ENCODE data around the gene STK4.
A peak's percentile ranks its signal among the peaks of the same experiment; 100 is the strongest.

The STK4 gene

DNA sequence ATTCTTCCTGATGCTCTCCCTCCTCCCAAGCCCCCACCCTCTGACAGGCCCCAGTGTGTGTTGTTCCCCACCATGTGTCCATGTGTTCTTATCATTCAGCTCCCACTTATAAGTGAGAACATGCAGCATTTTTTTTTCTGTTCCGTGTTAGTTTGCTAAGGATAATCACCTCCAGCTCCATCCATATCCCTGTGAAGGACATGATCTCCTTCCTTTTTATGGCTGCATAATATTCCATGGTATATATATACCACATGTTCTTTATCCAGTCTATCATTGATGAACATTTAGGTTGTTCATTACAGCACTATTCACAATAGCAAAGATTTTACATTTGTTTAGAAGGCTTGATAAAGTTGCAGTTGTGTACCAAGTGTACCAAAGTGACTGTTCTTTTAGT is 76.7 kb downstream of the STK4 start:
- DNase-seq (ENCODE audit: low read depth): no peak
- no peak overlapping the region for H3K4me3 ChIP-seq (ENCODE audit: low read depth, low read length)
- TF ChIP-seq, protein P1, sequence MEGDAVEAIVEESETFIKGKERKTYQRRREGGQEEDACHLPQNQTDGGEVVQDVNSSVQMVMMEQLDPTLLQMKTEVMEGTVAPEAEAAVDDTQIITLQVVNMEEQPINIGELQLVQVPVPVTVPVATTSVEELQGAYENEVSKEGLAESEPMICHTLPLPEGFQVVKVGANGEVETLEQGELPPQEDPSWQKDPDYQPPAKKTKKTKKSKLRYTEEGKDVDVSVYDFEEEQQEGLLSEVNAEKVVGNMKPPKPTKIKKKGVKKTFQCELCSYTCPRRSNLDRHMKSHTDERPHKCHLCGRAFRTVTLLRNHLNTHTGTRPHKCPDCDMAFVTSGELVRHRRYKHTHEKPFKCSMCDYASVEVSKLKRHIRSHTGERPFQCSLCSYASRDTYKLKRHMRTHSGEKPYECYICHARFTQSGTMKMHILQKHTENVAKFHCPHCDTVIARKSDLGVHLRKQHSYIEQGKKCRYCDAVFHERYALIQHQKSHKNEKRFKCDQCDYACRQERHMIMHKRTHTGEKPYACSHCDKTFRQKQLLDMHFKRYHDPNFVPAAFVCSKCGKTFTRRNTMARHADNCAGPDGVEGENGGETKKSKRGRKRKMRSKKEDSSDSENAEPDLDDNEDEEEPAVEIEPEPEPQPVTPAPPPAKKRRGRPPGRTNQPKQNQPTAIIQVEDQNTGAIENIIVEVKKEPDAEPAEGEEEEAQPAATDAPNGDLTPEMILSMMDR (conservative IDR thresholded peaks at IDR 0.05; ENCODE audit: low read depth, low read length): no peak

DNA sequence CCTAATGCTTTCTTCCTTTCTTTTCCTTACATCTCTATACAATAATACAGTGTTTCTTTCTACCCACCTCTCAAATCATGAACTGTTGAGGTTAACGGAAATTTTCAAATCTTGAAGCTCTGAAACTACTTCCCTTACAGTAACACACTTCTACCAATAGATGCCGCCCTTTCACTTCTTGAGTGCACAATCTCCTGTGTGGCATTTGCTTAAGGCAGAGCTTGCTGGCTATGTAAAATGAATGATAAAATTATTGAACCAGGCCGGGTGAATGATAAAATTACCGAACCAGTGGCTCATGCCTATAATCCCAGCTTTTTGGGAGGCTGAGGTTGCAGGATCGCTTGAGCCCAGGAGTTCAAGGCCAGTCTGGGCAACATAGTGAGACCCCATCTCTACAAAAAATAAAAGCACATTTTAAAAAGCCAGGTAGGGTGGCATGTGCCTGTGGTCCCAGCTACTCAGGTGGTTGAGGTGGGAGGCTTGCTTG is 77.8 kb downstream of the STK4 start:
- no peak overlapping the region for H3K4me3 ChIP-seq (ENCODE audit: low read depth, low read length)
- DNase-seq (ENCODE audit: low read depth): peak; percentile 93
- TF ChIP-seq, protein P1 (conservative IDR thresholded peaks at IDR 0.05; ENCODE audit: low read depth, low read length): peak; percentile 89

DNA sequence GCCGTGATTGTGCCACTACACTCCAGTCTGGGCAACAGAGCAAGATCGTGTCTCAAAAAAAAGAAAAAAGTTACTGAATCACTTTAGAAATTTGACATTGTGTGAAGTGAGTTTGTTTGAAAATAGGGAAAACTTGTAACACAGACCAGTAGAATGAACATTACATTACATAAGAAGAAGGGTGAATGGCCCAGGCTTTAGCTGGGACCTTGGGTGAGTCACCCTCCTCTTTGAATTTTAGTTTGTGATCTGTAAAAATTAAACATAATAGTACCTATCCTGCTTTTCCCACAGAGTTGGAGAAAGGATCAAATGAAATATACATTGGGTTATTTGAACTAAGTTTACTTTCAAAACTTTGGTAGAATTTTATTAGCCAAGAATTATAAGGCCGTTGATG is 78.3 kb downstream of the STK4 start:
- TF ChIP-seq, protein P1 (conservative IDR thresholded peaks at IDR 0.05; ENCODE audit: low read depth, low read length): no peak
- no peak for DNase-seq (ENCODE audit: low read depth)

DNA sequence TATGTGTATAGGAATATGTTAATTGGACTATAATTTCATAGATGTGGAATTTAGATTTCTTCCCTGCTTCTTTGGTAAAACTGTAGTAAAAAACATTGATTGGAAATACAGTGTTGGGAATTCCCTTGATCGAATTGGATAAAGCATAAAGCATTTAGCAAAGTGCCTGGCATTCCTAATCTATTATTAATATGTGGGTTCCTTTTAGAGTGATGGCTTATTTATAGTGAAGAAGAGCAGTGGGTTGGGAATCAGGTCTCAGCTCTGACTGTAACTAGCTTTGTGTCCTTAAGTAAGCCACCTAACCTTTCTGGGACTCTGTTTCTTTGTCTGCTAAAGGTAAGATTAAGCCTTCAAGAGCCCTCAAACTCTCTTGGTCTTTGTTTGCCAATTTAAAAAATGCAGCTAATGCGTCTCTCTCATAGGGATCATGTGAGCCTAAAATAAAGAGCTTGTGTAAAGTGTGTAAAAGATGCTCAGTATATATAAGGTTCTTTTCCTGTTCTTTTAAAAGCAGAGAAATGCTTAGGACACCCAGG is 81.3 kb downstream of the STK4 start:
- no peak for DNase-seq (ENCODE audit: low read depth)
- H3K4me3 ChIP-seq (ENCODE audit: low read depth, low read length): no peak overlapping the region
- TF ChIP-seq, protein P1 (conservative IDR thresholded peaks at IDR 0.05; ENCODE audit: low read depth, low read length): no peak

More for the DNA sequence above, 78.3 kb downstream of the STK4 start:
- no peak overlapping the region for H3K4me3 ChIP-seq (ENCODE audit: low read depth, low read length)

DNA sequence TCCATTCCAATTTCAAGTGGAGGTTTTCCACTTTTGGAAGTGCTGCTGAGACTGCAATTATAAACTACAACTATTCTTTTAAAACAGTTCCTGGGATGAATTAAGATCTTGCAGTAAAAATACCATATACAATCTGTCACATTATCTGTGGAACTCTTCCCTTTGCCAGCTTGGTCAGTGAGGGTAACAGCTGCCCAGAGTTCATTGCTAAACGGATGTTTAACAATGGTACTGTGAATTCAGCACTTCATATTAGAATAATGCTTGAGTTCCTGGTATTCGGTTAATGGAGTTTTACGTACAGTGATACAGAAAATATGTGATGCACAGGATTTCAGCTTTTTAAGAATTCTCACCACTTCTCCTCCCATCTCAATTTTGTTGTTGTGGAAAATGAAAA is 83.1 kb downstream of the STK4 start:
- TF ChIP-seq, protein P1 (conservative IDR thresholded peaks at IDR 0.05; ENCODE audit: low read depth, low read length): no peak
- no peak for DNase-seq (ENCODE audit: low read depth)
- no peak overlapping the region for H3K4me3 ChIP-seq (ENCODE audit: low read depth, low read length)

DNA sequence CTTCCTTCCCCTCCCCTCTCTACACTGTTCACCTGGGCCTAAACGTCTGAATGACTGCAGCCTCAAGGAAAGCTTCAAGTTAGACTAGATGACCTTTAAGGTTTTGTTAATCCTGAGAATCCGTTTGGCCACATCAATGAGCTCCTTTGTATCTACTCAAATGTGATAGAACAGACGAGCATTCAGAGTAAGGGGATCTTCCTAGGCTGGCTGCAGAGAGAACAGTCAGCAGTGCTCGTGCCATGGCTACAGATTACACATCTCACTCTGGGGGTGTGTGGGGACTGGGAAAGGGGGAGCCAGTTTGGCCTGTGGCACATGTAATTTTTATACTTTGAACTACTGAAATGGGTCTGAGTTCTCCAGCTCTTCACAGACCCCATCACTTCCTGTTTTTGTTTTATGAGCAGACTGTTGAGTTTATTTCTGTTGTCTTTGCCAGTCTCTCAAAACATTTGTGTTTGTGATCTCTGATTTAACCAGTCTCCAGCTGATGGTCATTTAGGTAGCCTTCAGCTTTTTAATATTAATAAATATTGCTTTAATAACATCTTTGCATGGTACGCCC is 83.7 kb downstream of the STK4 start:
- H3K4me3 ChIP-seq (ENCODE audit: low read depth, low read length): no peak overlapping the region
- DNase-seq (ENCODE audit: low read depth): no peak
- TF ChIP-seq, protein P1 (conservative IDR thresholded peaks at IDR 0.05; ENCODE audit: low read depth, low read length): no peak

All from choroid plexus epithelial cell (primary cell).